22Rv1 (cell line): ENCODE measurements around the gene C9orf43.
A peak's percentile ranks its signal among the peaks of the same experiment; 100 is the strongest.
"Not testable (repeated sequence)": the region's sequence is repeated elsewhere in the genome, so short reads cannot be mapped to it uniquely, and the experiment has no call there.

Experiments used
- H3K27ac ChIP-seq: fragments of 450-650 bp; 2 replicates; pipeline ENCODE4 v1.5.1; 2017
- CTCF ChIP-seq: fragments of 450-650 bp; IDR thresholded peaks from 2 replicates; pipeline ENCODE4 v1.5.1; 2017; ENCODE audit warnings: mild to moderate bottlenecking
- ZFX ChIP-seq: fragments of 450-650 bp; IDR thresholded peaks from 2 replicates; pipeline ENCODE4 v1.6.1; 2017; ENCODE audit warnings: antibody characterized with exemption, borderline replicate concordance

The C9orf43 gene, protein sequence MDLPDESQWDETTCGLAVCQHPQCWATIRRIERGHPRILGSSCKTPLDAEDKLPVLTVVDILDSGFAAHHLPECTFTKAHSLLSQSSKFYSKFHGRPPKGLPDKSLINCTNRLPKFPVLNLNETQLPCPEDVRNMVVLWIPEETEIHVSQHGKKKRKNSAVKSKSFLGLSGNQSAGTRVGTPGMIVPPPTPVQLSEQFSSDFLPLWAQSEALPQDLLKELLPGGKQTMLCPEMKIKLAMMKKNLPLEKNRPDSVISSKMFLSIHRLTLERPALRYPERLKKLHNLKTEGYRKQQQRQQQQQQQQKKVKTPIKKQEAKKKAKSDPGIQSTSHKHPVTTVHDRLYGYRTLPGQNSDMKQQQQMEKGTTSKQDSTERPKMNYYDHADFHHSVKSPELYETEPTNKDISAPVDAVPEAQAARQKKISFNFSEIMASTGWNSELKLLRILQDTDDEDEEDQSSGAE

DNA sequence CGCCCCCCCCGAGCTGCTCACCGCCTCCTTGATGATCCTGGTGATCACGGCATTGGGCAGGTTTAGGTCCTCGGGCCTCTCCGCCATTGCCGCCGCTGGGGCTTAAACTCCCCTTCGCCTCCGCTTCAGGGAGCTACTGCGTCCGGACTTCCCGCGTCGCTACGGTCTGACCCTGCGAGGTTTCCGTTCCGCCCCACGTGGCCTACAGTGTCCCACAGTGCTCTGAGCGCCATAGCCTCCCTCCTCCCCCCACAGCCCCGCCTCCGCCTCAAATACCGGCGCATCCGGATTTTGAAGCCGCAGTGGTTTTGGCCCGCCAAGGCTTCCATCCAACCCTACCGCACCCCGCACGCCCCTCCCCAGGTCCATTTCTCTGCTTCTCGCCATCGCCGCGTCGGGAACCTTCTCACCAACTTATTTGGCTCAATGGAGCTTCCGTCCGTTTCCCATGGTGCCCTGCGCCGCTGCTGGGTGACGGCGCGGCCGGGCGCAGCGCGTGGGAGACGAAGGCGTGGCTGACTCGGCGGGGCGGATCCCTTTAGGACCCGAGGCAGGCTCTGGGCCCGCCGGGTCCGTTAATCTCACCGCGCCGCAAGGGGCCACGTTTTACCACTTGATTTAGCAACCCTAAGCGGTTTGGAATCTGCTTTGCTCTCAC is at the start of gene C9orf43, which contains the start of gene POLE3:
C9orf43 (plus strand) TSS at position 541 of the 658 bp plus-strand sequence. CDS start 2,747 bp downstream, outside the sequence.
POLE3 (minus strand) TSS at position 469 of the 658 bp plus-strand sequence; CDS start at position 87, 382 bp downstream.
- H3K27ac ChIP-seq, result peak within 1 kb of the TSS; percentile 98
- TF ChIP-seq ZFX, result no peak

DNA sequence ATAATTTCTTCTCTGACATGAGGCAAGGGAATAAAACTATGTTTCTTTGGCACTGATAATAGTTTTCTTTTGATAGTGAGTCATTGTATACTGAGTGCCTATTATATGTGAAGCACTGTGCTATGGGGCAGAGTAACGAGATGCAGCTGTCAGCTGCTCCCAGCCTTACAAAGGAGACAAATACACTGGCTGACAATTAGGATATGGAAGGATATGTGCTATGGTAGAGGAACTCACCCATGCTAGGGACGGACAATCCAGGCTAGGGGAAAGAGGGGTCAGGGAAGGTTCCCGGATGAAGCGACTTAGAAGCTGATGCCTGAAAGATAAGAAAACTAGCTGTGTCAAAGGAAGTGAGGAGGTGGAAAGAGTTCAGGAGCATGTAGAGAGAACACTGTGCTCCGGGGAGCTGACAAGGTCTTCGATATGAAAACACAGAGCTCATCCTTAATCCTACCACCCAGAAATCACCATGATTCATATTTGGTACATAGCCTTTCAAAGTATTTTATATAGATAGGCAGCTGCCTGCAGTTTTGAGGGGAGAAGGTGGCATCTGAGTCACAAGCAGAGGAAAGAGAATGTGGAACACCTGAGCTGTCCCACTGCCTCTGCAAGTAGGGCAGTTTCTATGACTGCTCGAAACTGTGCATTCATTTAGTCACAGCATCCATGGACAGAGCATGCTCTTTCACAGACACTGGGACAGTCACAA is 49.1 kb upstream of the C9orf43 start:
- no peak for TF ChIP-seq ZFX
- TF ChIP-seq CTCF, result no peak
- H3K27ac ChIP-seq, result no peak overlapping the region

DNA sequence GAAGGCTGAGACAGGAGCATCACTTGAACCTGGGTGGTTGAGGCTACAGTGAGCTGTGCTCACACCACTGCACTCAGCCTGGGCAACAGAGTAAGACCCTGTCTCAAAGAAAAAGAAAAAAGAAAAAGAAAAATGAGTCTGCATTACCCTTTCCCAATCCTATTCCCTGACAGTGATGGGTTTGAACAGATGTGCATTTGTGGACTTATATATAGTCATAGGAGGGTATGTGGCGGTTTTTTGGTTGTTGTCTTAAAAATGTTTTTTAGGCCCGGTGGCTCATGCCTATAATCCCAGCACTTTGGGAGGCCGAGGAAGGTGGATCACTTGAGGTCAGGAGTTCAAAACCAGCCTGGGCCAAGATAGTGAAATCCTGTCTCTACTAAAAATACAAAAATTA is 47.2 kb upstream of the C9orf43 start:
- H3K27ac ChIP-seq, result no peak overlapping the region
- TF ChIP-seq ZFX (no peak), CTCF (no peak)

GRCh38 chr9:113364951-113365350 is 45.6 kb upstream of the C9orf43 start:
- H3K27ac ChIP-seq, result no peak overlapping the region
- TF ChIP-seq CTCF (no peak), ZFX (no peak)

DNA sequence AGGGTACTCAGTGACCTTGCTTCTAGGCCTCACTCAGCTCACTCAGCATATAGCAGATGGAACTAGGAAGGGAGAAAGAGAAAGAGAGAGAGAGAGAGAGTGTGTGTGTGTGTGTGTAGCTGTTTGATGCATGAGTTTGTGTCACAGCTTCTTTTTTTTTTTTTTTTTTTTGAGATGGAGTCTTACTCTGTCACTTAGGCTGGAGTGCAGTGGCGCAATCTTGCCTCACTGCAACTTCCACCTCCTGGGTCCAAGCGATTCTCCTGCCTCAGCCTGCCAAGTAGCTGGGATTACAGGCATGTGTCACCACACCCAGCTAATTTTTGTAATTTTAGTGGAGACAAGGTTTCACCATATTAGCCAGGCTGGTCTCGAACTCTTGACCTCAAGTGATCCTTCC is 44.9 kb upstream of the C9orf43 start:
- not testable (repeated sequence) for H3K27ac ChIP-seq

DNA sequence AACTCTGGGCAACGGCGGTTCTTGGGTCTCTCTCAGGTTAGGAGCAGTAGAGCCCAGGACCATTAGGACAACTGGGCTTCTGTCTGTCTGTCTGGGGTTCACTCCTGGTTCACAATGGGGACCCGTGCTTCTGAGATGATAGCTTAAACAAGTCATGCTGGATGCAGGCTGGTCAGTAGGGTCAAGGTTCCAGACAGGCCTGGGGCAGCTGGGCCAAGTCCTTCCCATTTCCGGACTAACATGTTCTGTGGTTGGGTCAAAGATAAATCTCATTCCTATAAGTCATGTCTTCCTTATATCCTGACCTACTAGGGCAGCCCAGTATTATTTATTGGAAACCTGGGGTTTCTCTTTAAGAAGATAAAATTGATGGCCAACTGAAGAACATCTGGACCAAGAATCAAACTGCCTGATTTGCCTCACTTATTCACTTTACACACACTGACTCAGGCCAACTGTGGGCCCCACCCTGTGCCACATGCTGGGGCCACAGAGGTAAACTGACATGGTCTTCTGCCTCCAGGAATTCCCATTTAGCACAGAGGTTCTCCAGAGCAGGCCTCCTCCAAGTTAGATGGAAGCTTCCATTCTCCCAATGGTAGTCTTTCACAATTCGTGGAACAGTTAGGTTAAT is 42.1 kb upstream of the C9orf43 start:
- no peak for TF ChIP-seq ZFX
- TF ChIP-seq CTCF, result no peak
- no peak overlapping the region for H3K27ac ChIP-seq

DNA sequence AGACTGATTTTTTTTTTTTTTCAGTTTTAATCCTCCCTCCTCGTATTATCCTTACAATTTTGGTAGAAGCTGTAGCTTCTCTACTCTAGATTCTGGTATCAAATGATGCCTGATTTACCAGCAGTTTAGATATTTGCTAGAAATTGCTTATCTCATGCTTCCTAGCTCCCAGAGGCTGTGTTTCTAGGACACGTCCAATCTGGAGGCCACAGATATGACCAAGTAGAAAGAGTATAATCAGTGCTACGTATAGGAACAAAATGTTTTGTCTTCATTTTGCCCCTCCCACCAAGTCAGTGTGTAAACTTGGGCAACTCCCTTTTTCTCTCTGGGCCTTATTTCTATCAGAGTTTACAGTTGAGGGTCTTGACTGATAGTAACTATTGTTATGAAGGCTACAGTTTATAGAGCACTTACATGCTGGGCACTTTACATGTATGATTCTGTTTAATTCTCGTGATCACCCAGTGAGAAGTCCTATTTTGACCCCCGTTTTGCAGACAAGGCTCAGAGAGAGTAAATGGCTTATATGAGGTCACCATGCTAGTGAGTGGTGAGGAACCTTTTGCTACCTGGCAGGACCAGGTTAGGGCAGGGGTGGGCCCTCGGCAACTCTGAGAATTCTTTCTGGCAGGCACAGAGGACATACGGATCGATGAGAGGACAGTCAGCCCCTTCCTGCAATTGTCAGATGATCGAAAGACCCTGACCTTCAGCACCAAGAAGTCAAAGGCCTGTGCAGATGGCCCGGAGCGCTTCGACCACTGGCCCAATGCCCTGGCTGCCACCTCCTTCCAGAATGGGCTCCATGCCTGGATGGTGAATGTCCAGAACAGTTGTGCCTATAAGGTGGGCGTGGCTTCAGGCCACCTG is 41.3 kb upstream of the C9orf43 start:
- no peak for TF ChIP-seq CTCF
- TF ChIP-seq ZFX, result no peak
- H3K27ac ChIP-seq, result no peak overlapping the region
